ENCODE measurements around the gene CXCL12.

Gene CXCL12

GRCh38 chr10:44379907-44380306 is 5.0 kb downstream of the CXCL12 start:
- ATAC-seq (ENCODE audit: insufficient read depth, low read depth) (no peak), DNase-seq (no peak)
- Histone ChIP-seq H3K27me3 (ENCODE audit: insufficient read depth, low read length, poor library complexity) (no peaks in the 10 kb centered on the region), H3K4me2 (ENCODE audit: insufficient read depth, low read length) (no peak overlapping the region), H3K79me2 (ENCODE audit: insufficient read depth, low read length) (no peaks in the 10 kb centered on the region), H3K4me1 (ENCODE audit: insufficient read depth, low read length) (no peaks in the 10 kb centered on the region), H4K20me1 (ENCODE audit: insufficient read depth, low read length) (no peaks in the 10 kb centered on the region), H3K4me3 (ENCODE audit: low read depth in 1 of 2, low read length in 2 of 2) (no peak overlapping the region), H3K9me3 (ENCODE audit: insufficient read depth, low read length, severe bottlenecking) (no peaks in the 10 kb centered on the region), H3K9ac (ENCODE audit: low read depth, low read length) (no peak overlapping the region), H3K36me3 (ENCODE audit: insufficient read depth, low read length) (no peaks in the 10 kb centered on the region), H2AFZ (ENCODE audit: low read depth, low read length) (no peak overlapping the region), H3K27ac (ENCODE audit: low read length) (no peak overlapping the region)
- TF ChIP-seq EZH2 (IDR thresholded peaks at IDR 0.05; ENCODE audit: borderline replicate concordance, low read depth, low read length, severe bottlenecking) (no peak), CTCF (IDR thresholded peaks at IDR 0.05; ENCODE audit: borderline replicate concordance, extremely low read depth, low read length, poor library complexity, severe bottlenecking) (no peak)

GRCh38 chr10:44378626-44379025 is 6.3 kb downstream of the CXCL12 start:
- Histone ChIP-seq H3K79me2 (ENCODE audit: insufficient read depth, low read length) (no peaks in the 10 kb centered on the region), H3K4me1 (ENCODE audit: insufficient read depth, low read length) (no peaks in the 10 kb centered on the region), H2AFZ (ENCODE audit: low read depth, low read length) (no peak overlapping the region), H4K20me1 (ENCODE audit: insufficient read depth, low read length) (no peaks in the 10 kb centered on the region), H3K27ac (ENCODE audit: low read length) (no peak overlapping the region), H3K27me3 (ENCODE audit: insufficient read depth, low read length, poor library complexity) (no peaks in the 10 kb centered on the region), H3K9me3 (ENCODE audit: insufficient read depth, low read length, severe bottlenecking) (no peaks in the 10 kb centered on the region), H3K36me3 (ENCODE audit: insufficient read depth, low read length) (no peaks in the 10 kb centered on the region), H3K4me3 (ENCODE audit: low read depth in 1 of 2, low read length in 2 of 2) (no peak overlapping the region), H3K9ac (ENCODE audit: low read depth, low read length) (no peak overlapping the region), H3K4me2 (ENCODE audit: insufficient read depth, low read length) (no peak overlapping the region)
- DNase-seq = no peak
- no peak for ATAC-seq (ENCODE audit: insufficient read depth, low read depth)
- TF ChIP-seq CTCF (IDR thresholded peaks at IDR 0.05; ENCODE audit: borderline replicate concordance, extremely low read depth, low read length, poor library complexity, severe bottlenecking) (no peak), EZH2 (IDR thresholded peaks at IDR 0.05; ENCODE audit: borderline replicate concordance, low read depth, low read length, severe bottlenecking) (no peak)

- H4K20me1 ChIP-seq (ENCODE audit: insufficient read depth, low read length) = no peaks in the 10 kb centered on the region
- TF ChIP-seq CTCF (IDR thresholded peaks at IDR 0.05; ENCODE audit: borderline replicate concordance, extremely low read depth, low read length, poor library complexity, severe bottlenecking) (no peak), EZH2 (IDR thresholded peaks at IDR 0.05; ENCODE audit: borderline replicate concordance, low read depth, low read length, severe bottlenecking) (no peak)
Measured at GRCh38 chr10:44377651-44378310, 7.1 kb downstream of the CXCL12 start.

More at GRCh38 chr10:44377651-44378310, 7.1 kb downstream of the CXCL12 start:
- H3K79me2 ChIP-seq (ENCODE audit: insufficient read depth, low read length) = no peaks in the 10 kb centered on the region
- no peaks in the 10 kb centered on the region for H3K27me3 ChIP-seq (ENCODE audit: insufficient read depth, low read length, poor library complexity)
- no peaks in the 10 kb centered on the region for H3K9me3 ChIP-seq (ENCODE audit: insufficient read depth, low read length, severe bottlenecking)
- H3K4me2 ChIP-seq (ENCODE audit: insufficient read depth, low read length) = no peak overlapping the region
- DNase-seq (no peak), ATAC-seq (ENCODE audit: insufficient read depth, low read depth) (no peak)
- H3K4me1 ChIP-seq (ENCODE audit: insufficient read depth, low read length) = no peaks in the 10 kb centered on the region
- no peak overlapping the region for H3K9ac ChIP-seq (ENCODE audit: low read depth, low read length)
- H3K36me3 ChIP-seq (ENCODE audit: insufficient read depth, low read length) = no peaks in the 10 kb centered on the region
- no peak overlapping the region for H2AFZ ChIP-seq (ENCODE audit: low read depth, low read length)
- H3K27ac ChIP-seq (ENCODE audit: low read length) = no peak overlapping the region
- no peak overlapping the region for H3K4me3 ChIP-seq (ENCODE audit: low read depth in 1 of 2, low read length in 2 of 2)

Measured in DND-41 (cell line).